ENCODE data around the gene CHKB. TPM values are rescaled to one million over a fixed set of nuclear protein-coding genes. Genes with fewer than 3 reads are reported as not detected.

Gene CHKB
- 70.8 TPM for total RNA-seq

GRCh38 chr22:50582493-50583293 lies at the start of gene CHKB:
Gene CHKB (minus strand): TSS chr22:50582849. CDS start chr22:50582781, 68 bp downstream.

GRCh38 chr22:50627642-50628542 lies 45.2 kb upstream of the CHKB start, which contains the start of gene ARSA:
Gene ARSA (minus strand): TSS chr22:50628152. CDS start chr22:50627779, 373 bp downstream.

GRCh38 chr22:50600538-50600937 lies 17.9 kb upstream of the CHKB start, which contains the start of gene MAPK8IP2:
Gene MAPK8IP2 (plus strand): TSS chr22:50600793. CDS start chr22:50600819, 26 bp downstream.

GRCh38 chr22:50577987-50578775 lies 4.5 kb downstream of the CHKB start, which contains the start of gene CPT1B:
Gene CPT1B (minus strand): TSS chr22:50578427. CDS start chr22:50577915, 512 bp downstream.

DNA sequence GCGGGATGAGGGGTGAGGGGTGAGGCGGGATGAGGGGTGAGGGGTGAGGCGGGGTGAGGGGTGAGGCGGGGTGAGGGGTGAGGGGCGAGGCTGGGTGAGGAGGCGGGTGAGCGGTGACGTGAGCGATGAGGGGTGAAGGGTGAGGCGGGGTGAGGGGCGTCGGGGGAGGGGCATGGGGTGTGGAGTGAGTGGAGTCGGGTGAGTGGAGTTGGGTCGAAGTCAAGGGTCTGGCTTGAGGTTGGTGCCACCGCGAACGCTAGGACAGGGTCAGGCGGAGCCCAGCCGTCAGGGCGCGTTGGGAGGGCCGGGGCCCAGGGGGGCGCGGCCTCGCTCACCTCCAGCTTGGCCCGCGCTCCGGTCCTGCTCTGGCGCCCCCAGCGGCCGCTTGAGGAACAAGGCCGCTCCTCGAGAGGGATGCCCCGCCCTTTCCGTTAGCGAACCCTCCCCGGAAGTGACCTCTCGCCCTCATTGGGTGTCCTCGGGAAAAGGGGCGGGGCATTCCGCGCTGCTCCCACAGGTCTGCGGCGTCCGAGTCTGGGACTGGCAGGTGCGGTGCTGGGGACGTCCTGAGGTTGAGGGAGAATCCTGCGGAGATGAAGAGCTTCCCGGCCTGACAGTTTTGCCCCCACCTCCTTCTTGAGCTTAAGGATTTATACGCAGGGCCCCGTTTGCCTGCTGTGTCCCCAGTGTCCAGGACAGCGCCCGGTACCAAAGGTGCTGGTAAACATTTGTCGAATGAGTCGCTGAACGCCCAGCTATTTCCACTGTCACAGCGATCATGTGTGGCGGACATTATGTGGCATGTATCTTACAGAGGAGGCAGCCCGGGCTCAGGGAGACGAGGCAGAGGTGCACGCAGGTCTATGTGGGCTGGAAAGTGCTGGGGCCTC lies 19.9 kb downstream of the CHKB start, which contains the start of gene SYCE3:
Gene SYCE3, minus strand, starts transcription at position 397 of the 890 bp plus-strand sequence. CDS start 6,514 bp downstream, outside the sequence.

GRCh38 chr22:50545522-50546325 lies 36.9 kb downstream of the CHKB start, which contains the start of gene KLHDC7B:
Gene KLHDC7B (plus strand): TSS chr22:50545899. CDS start chr22:50546244, 345 bp downstream.

GRCh38 chr22:50529897-50530579 lies 52.6 kb downstream of the CHKB start, which contains the start of gene TYMP:
Gene TYMP (minus strand): TSS chr22:50530012. CDS start chr22:50529709, 303 bp downstream.

Other genes with a start within 250 kb of the CHKB start
- 58.2 TPM for gene PPP6R2, start 239.5 kb downstream of the CHKB start, total RNA-seq
- 56.7 TPM for gene SBF1, start 107.8 kb downstream of the CHKB start, total RNA-seq
- gene ADM2, start 101.3 kb downstream of the CHKB start, total RNA-seq, result 2.2 TPM
- 5.4 TPM for gene MIOX, start 96.0 kb downstream of the CHKB start, total RNA-seq
- 48.6 TPM for gene LMF2, start 75.1 kb downstream of the CHKB start, total RNA-seq
- gene NCAPH2, start 74.6 kb downstream of the CHKB start, total RNA-seq, result 36.1 TPM
- 0.47 TPM for gene SCO2, start 57.3 kb downstream of the CHKB start, total RNA-seq
- 11.6 TPM for gene TYMP, start 52.8 kb downstream of the CHKB start, total RNA-seq
- 0.18 TPM for gene KLHDC7B, start 37.0 kb downstream of the CHKB start, total RNA-seq
- 0.58 TPM for gene SYCE3, start 19.9 kb downstream of the CHKB start, total RNA-seq
- gene CPT1B, start 4.4 kb downstream of the CHKB start, total RNA-seq, result 20.6 TPM
- gene MAPK8IP2, start 17.9 kb upstream of the CHKB start, total RNA-seq, result 1.8 TPM
- gene ARSA, start 45.3 kb upstream of the CHKB start, total RNA-seq, result 17.6 TPM
- 23.5 TPM for gene SHANK3, start 90.0 kb upstream of the CHKB start, total RNA-seq
- 0.18 TPM for gene ACR, start 155.4 kb upstream of the CHKB start, total RNA-seq
- 17.2 TPM for gene RABL2B, start 200.8 kb upstream of the CHKB start, total RNA-seq